Stimulated activated effector memory CD8-positive, alpha-beta T cell treated with anti-CD3 and anti-CD28 coated beads, Interleukin-12 subunit alpha, Interleukin-12 subunit beta, amount 100 ng/mL, for 72 hours (primary cell): ENCODE measurements around the gene SASH1.

ENCODE experiments used
- ATAC-seq: fragments of 150-1000 bp; cut with Tn5 transposase; 2 replicates; pipeline ENCODE4 v1.10.0; 2021
- DNase-seq, 2 donors: peaks; one replicate each; pipeline ENCODE4 v3.0.0; 2021 to 2022; ENCODE audit warnings: low spot score in 2 of 2
- H3K27ac Mint-ChIP-seq: one replicate; pipeline ENCODE4 v1.8.0; 2022; ENCODE audit warnings: mild to moderate bottlenecking, mixed read lengths
- H3K36me3 Mint-ChIP-seq: one replicate; pipeline ENCODE4 v1.8.0; 2022; ENCODE audit warnings: mild to moderate bottlenecking, mixed read lengths
- H3K4me1 Mint-ChIP-seq: one replicate; pipeline ENCODE4 v1.8.0; 2022; ENCODE audit warnings: mixed read lengths
- H3K4me3 Mint-ChIP-seq: one replicate; pipeline ENCODE4 v1.8.0; 2022; ENCODE audit warnings: mild to moderate bottlenecking, mixed read lengths
- H3K9me3 Mint-ChIP-seq: one replicate; pipeline ENCODE4 v1.8.0; 2022; ENCODE audit warnings: mixed read lengths

SASH1 gene

DNA sequence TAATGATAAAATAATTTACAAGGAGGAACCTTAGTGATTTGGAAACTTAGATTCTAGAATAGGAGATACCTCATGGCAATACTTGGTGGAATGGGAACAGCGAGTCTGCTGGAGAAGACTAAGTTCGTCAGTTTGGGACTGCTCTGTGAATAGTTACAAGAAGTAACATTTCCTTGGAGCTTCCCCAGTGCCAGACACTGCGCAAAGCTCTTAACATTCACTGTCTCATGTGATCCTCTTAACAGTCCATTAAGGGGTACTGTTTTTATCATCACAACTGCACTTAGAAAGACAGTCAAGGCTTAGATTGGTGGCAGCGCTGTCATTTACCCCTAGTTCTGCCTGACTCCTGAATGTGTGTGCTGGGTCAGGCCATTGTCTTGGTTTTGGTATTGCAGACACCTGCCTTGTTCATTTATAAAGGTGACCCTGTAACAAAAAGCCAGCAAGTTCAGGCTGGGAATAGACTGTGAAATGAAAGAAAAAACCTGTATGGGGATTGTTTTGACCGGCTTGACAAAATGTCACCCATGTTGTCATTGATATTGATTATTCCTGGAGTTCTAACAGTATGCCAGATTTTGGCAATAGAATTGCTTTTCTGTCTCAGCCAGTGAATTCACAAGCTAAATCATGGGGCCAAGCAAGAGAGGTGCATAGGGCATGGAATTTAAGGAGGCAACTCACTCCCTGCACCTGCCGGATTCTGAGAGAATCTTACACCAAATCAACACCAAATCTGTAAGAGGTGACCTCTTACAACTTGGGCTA, 118.4 kb downstream of the SASH1 start:
- Mint-ChIP-seq H3K36me3 (no peaks in the 10 kb centered on the region), H3K4me1 (no peaks in the 10 kb centered on the region), H3K4me3 (no peak overlapping the region), H3K27ac (no peak overlapping the region), H3K9me3 (no peaks in the 10 kb centered on the region)
- DNase-seq, result no peak
- ATAC-seq, result no peak

DNA sequence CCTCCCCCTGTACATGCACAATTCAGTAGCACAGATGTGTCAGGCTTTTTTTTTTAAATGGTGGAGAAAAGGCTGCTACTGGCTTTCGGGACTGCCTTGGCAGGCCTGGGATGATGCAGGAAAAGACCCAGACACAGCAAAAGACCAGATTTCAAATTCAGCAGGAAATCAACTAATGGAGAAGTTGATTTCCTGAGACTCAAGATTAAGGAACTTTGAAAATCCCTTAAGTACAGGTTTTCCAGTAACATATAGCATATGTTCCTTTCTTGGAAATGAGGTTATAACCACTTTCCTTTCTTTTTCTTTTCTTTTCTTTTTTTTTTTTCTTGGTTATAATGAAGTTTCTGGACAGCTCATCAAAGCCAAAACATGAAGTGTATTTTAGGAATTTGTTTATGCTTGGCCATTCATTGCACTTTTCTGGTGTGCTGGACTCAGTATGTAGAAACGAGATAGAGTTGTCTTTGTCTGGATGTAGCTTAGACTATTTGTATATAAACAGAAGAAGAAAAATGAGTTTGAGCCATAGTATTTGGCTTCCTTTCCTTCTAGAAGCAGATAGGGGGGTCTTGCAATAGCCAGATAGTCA, 119.4 kb downstream of the SASH1 start:
- Mint-ChIP-seq H3K9me3 (no peaks in the 10 kb centered on the region), H3K27ac (no peak overlapping the region), H3K4me3 (no peak overlapping the region), H3K36me3 (no peaks in the 10 kb centered on the region), H3K4me1 (no peaks in the 10 kb centered on the region)
- no peak for DNase-seq
- no peak for ATAC-seq

DNA sequence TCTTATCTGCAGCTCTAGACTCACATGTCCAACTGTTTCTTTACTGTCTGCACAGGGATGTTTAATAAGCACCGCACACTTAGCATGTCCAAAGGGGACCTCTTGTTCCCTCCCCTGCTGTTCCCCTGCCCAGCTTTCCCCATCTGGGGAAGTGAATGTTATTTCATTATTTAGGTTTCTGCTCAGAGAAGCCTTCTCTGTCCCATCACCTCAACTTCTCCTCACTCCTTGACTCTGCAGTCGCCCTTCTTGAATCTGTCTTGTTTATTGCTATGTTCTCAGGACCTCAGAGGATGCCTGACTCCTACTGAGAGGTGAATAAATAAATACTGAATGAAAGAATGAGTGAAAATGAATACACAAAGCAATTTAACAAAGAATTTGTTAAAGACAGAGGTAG, 121.0 kb downstream of the SASH1 start:
- no peak for ATAC-seq
- no peak for DNase-seq
- Mint-ChIP-seq H3K9me3 (no peaks in the 10 kb centered on the region), H3K27ac (no peak overlapping the region), H3K4me1 (no peaks in the 10 kb centered on the region), H3K4me3 (no peak overlapping the region), H3K36me3 (no peaks in the 10 kb centered on the region)

- Mint-ChIP-seq H3K4me3 (no peak overlapping the region), H3K4me1 (no peaks in the 10 kb centered on the region), H3K36me3 (no peaks in the 10 kb centered on the region), H3K9me3 (no peaks in the 10 kb centered on the region), H3K27ac (peak overlapping the region; percentile 23)
- DNase-seq, result peak; percentile 51 to 79
- ATAC-seq, result peak; percentile 62
Observed at GRCh38 chr6:148464319-148465010, 121.8 kb downstream of the SASH1 start.

GRCh38 chr6:148465011-148465335, 122.3 kb downstream of the SASH1 start:
- Mint-ChIP-seq H3K4me1 (no peaks in the 10 kb centered on the region), H3K27ac (no peak overlapping the region)
- no peak for ATAC-seq

GRCh38 chr6:148465670-148466069, 123.0 kb downstream of the SASH1 start:
- no peak for ATAC-seq
- DNase-seq, result no peak
- no peaks in the 10 kb centered on the region for H3K9me3 Mint-ChIP-seq
- no peaks in the 10 kb centered on the region for H3K36me3 Mint-ChIP-seq
- H3K27ac Mint-ChIP-seq, result peak overlapping the region; percentile 6
- no peaks in the 10 kb centered on the region for H3K4me1 Mint-ChIP-seq
- no peak overlapping the region for H3K4me3 Mint-ChIP-seq

More at GRCh38 chr6:148465011-148465335, 122.3 kb downstream of the SASH1 start:
- Mint-ChIP-seq H3K36me3 (no peaks in the 10 kb centered on the region), H3K9me3 (no peaks in the 10 kb centered on the region), H3K4me3 (no peak overlapping the region)
- no peak for DNase-seq

DNA sequence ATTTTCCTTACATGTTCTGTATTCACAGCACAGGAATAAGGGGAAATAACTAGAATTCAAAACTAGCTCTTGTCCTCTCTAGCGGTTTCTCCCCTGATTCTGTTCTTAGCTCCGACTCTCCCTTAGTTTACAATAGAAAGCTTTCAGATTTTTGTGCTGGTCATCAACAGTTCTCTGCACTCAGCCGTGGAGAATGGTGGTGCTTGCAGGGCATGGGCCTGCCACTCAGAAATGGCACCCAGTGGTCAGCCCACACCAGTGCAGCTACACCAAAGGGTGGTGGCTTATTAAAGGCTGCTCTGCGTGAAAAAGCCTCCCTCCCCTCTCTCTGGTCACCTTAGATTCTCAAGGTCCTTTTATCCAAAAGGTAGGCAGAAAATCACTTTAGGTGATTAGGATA, 123.5 kb downstream of the SASH1 start:
- Mint-ChIP-seq H3K9me3 (no peaks in the 10 kb centered on the region), H3K4me3 (no peak overlapping the region), H3K36me3 (no peaks in the 10 kb centered on the region), H3K27ac (peak overlapping the region; percentile 6), H3K4me1 (no peaks in the 10 kb centered on the region)
- DNase-seq (no peak), ATAC-seq (no peak)

DNA sequence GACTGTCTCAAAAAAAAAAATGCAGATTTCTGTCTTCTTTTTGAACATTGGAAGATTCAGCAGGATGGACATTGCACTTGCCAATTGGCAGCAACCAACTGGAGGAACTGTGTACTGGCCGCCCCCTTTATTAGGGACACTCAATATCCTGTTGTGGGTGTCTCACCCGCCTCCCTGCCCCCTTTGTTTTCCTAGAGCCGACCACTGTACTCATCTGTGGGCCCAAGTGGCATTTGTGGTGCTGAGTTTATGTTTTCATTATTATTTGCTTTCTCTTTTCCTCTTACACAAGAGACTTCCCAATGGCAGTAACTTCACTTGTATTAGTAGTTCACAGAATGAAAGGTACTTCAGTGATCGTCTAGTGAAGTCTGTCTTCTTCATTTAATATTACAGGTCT, 125.3 kb downstream of the SASH1 start:
- no peak overlapping the region for H3K27ac Mint-ChIP-seq
- H3K4me1 Mint-ChIP-seq, result no peaks in the 10 kb centered on the region
- DNase-seq, result no peak
- H3K4me3 Mint-ChIP-seq, result no peak overlapping the region
- ATAC-seq, result no peak
- no peaks in the 10 kb centered on the region for H3K36me3 Mint-ChIP-seq
- no peaks in the 10 kb centered on the region for H3K9me3 Mint-ChIP-seq

GRCh38 chr6:148470156-148470555, 127.5 kb downstream of the SASH1 start:
- H3K36me3 Mint-ChIP-seq, result no peaks in the 10 kb centered on the region
- no peaks in the 10 kb centered on the region for H3K9me3 Mint-ChIP-seq
- H3K27ac Mint-ChIP-seq, result no peak overlapping the region
- no peaks in the 10 kb centered on the region for H3K4me1 Mint-ChIP-seq
- no peak overlapping the region for H3K4me3 Mint-ChIP-seq
- ATAC-seq, result no peak
- DNase-seq, result no peak

DNA sequence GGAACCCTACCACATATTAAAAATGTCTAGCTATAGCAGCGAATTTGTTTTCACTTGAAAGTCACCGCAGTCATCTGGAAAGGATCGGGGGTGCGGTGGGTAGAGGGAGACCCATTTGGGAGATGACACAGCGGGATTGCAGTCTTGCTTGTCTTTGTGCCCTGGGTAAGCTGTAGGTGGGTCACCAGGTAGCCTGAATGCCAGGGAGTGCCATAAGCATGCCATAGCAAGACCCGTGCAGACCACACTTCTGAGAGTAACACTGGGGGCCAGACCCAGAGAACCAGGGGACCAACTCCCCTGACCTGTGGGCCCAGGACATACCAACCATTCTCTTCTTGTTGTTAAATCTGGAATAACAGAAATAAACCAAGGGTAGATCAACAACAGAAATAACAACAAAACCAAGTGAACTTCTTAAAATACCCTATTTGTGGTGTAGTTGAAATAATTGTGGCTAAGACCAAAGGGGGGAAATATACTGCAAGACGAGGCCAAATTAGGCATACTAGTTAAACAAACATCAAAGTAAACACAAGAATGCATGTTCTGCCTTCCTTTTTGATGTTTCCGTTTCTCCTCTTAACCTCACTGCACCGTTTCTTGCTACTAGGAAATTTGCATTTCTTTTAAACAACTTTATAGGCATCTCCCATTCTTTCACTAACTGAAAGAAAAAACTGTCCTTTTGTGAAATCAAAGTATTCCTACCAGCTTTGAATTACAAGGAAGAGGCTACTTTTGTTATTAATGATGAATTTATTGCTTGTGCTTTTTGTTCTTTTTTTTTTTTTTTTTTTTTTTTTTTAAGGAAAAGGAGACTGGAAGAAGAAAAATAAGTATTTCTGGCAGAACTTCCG, 128.2 kb downstream of the SASH1 start:
- DNase-seq, result no peak
- H3K9me3 Mint-ChIP-seq, result no peaks in the 10 kb centered on the region
- no peaks in the 10 kb centered on the region for H3K36me3 Mint-ChIP-seq
- H3K4me1 Mint-ChIP-seq, result no peaks in the 10 kb centered on the region
- ATAC-seq, result no peak
- H3K4me3 Mint-ChIP-seq, result no peak overlapping the region
- H3K27ac Mint-ChIP-seq, result no peak overlapping the region

DNA sequence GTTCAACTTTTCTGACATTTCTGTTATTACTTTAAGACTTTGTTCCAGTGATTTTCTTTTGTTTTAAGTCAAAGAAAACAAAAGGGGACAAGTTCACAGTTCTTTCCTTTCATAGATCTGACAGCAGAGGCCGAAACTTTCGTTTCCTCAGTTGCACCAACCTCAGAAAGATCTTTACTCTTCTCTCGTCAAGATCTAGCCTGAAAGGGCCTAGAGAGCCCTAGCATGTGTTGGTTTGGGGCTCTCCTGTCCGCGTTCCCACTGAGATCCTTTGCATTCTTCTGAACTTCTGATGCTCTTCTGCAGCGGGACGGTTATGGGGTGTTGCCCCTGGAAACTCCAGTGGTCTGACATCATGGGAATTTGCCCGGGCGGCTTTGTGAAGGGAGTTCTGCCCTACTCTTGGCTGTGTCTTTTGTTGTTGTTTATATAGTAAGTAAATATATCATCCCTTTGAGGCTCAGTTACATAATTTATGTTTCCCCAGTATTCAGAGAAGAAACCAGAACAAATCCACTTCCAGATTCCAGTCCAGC, 129.1 kb downstream of the SASH1 start:
- no peaks in the 10 kb centered on the region for H3K4me1 Mint-ChIP-seq

GRCh38 chr6:148472171-148473105, 129.8 kb downstream of the SASH1 start:
- Mint-ChIP-seq H3K4me1 (no peaks in the 10 kb centered on the region), H3K9me3 (no peaks in the 10 kb centered on the region), H3K36me3 (no peaks in the 10 kb centered on the region), H3K4me3 (no peak overlapping the region), H3K27ac (no peak overlapping the region)
- DNase-seq, result no peak
- no peak for ATAC-seq

More for the DNA sequence above, 129.1 kb downstream of the SASH1 start:
- DNase-seq, result no peak
- no peak overlapping the region for H3K27ac Mint-ChIP-seq
- no peak for ATAC-seq
- H3K9me3 Mint-ChIP-seq, result no peaks in the 10 kb centered on the region
- no peak overlapping the region for H3K4me3 Mint-ChIP-seq
- no peaks in the 10 kb centered on the region for H3K36me3 Mint-ChIP-seq

DNA sequence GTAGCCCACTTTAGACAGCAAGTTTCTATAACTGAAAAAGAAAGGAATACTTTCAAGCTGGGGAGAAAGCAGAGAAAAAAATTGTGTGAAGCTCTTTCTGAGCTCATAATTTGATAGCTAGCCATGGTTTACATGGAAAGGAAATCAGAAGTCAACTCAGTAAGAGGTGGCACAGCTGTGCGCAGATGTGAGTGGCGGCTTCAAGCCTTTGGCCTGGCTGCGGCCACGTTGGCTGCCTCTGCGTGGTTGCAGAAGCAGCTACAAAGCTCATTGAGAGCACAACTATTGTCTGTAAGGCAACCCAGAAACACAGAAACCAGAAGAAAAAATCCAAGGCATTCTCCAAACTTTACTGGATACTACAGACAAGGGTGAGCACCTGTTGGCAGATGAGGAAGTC, 136.9 kb downstream of the SASH1 start:
- Mint-ChIP-seq H3K36me3 (no peaks in the 10 kb centered on the region), H3K27ac (no peak overlapping the region), H3K4me3 (no peak overlapping the region), H3K9me3 (no peaks in the 10 kb centered on the region), H3K4me1 (no peaks in the 10 kb centered on the region)
- DNase-seq (no peak), ATAC-seq (no peak)

DNA sequence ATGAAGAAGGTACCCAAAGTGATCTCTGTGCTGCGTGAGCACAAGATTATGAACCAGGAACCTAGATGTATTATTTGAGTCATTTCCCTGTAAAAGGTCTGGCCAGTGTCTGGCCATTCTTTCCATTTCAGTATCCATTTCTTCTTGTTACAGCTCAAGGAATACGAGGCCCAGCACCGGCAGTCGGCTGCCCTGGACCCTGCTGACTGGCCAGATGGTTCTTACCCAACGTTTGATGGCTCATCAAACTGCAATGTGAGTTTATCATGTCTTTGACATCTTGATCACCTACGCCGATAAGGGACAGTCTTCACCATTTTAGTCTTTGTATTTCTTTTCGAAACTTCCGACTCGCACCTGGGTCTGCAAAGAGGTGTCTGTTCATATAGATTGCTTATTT, 144.8 kb downstream of the SASH1 start:
- no peaks in the 10 kb centered on the region for H3K4me1 Mint-ChIP-seq
- H3K9me3 Mint-ChIP-seq, result no peaks in the 10 kb centered on the region
- H3K27ac Mint-ChIP-seq, result no peak overlapping the region
- H3K36me3 Mint-ChIP-seq, result no peaks in the 10 kb centered on the region
- ATAC-seq (no peak), DNase-seq (no peak)
- no peak overlapping the region for H3K4me3 Mint-ChIP-seq
